ENCODE measurements around the gene SGSH. TPM values are rescaled to one million over a fixed set of nuclear protein-coding genes. Genes with fewer than 3 reads are reported as not detected.
A peak's percentile ranks its signal among the peaks of the same experiment; 100 is the strongest.

Gene SGSH
- total RNA-seq, 1 donor from 2014 or later: 47.6 TPM

GRCh38 chr17:80253631-80254395, 33.7 kb upstream of the SGSH start:
- no peak for DNase-seq (ENCODE audit: extremely low spot score in 2 of 2)
- Histone ChIP-seq H3K4me3 (no peak overlapping the region), H3K36me3 (peaks cover 0 to 6% of the 10 kb centered on the region in 2 donors), H3K4me1 (peaks cover 11% of the 10 kb centered on the region), H3K27ac (peak overlapping the region; percentile 44), H3K27me3 (no peaks in the 10 kb centered on the region), H3K9me3 (no peaks in the 10 kb centered on the region)
- intact Hi-C loops (cut with DNase I): no loop called here
- no peak for TF ChIP-seq POLR2AphosphoS5 (IDR thresholded peaks at IDR 0.05; ENCODE audit: insufficient read depth in 1 of 2, low read depth in 1 of 2)
- TF ChIP-seq POLR2A (IDR thresholded peaks at IDR 0.05): no peak
- TF ChIP-seq CTCF (IDR thresholded peaks at IDR 0.05): no peak

- Histone ChIP-seq H3K27ac (no peak overlapping the region), H3K36me3 (peaks cover 0 to 6% of the 10 kb centered on the region in 2 donors), H3K4me3 (no peak overlapping the region), H3K27me3 (no peaks in the 10 kb centered on the region), H3K9me3 (no peaks in the 10 kb centered on the region), H3K4me1 (peaks cover 9% of the 10 kb centered on the region)
- intact Hi-C loops (cut with DNase I): no loop called here
- DNase-seq (ENCODE audit: extremely low spot score in 2 of 2): no peak
- TF ChIP-seq POLR2AphosphoS5 (IDR thresholded peaks at IDR 0.05; ENCODE audit: insufficient read depth in 1 of 2, low read depth in 1 of 2): no peak
- TF ChIP-seq CTCF (IDR thresholded peaks at IDR 0.05): peak; percentile 13 to 28 (median 20)
- TF ChIP-seq POLR2A (IDR thresholded peaks at IDR 0.05): no peak
These were observed 32.7 kb upstream of the SGSH start for GRCh38 chr17:80252871-80253270.

- intact Hi-C loops (cut with DNase I): no loop called here
- H3K36me3 ChIP-seq: peaks cover 0 to 6% of the 10 kb centered on the region in 2 donors
- peaks cover 4% of the 10 kb centered on the region for H3K4me1 ChIP-seq
- no peaks in the 10 kb centered on the region for H3K27me3 ChIP-seq
- no peak for TF ChIP-seq CTCF (IDR thresholded peaks at IDR 0.05)
- no peak for TF ChIP-seq POLR2A (IDR thresholded peaks at IDR 0.05)
- TF ChIP-seq POLR2AphosphoS5 (IDR thresholded peaks at IDR 0.05; ENCODE audit: insufficient read depth in 1 of 2, low read depth in 1 of 2): no peak
- no peak for DNase-seq (ENCODE audit: extremely low spot score in 2 of 2)
- H3K4me3 ChIP-seq: no peak overlapping the region
- H3K9me3 ChIP-seq: no peaks in the 10 kb centered on the region
- H3K27ac ChIP-seq: no peak overlapping the region
These were observed 31.8 kb upstream of the SGSH start for GRCh38 chr17:80251966-80252365.

GRCh38 chr17:80248894-80249710, 29.0 kb upstream of the SGSH start:
- Histone ChIP-seq H3K9me3 (no peaks in the 10 kb centered on the region), H3K36me3 (peaks cover 0 to 16% of the 10 kb centered on the region in 2 donors), H3K27me3 (no peaks in the 10 kb centered on the region), H3K27ac (no peak overlapping the region), H3K4me3 (no peak overlapping the region), H3K4me1 (no peaks in the 10 kb centered on the region)
- no peak for TF ChIP-seq POLR2A (IDR thresholded peaks at IDR 0.05)
- no peak for TF ChIP-seq CTCF (IDR thresholded peaks at IDR 0.05)
- no peak for TF ChIP-seq POLR2AphosphoS5 (IDR thresholded peaks at IDR 0.05; ENCODE audit: insufficient read depth in 1 of 2, low read depth in 1 of 2)
- intact Hi-C loops (cut with DNase I): no loop called here
- no peak for DNase-seq (ENCODE audit: extremely low spot score in 2 of 2)

Data from vagina (tissue), 2 donors.